Uterus (tissue), 2 donors: ENCODE measurements around the gene STUM.

Source experiments
- CTCF ChIP-seq, 4 experiments: fragments of 200-600 bp in 2 of 4; fragments of 450-650 bp in 2 of 4; sonication (generic) in 2 of 4; IDR thresholded peaks; one replicate each; pipeline ENCODE4 v1.5.1; 2016 to 2019; ENCODE audit warnings: antibody characterized with exemption in 4 of 4, mild to moderate bottlenecking in 2 of 4, moderate library complexity in 1 of 4
- POLR2A ChIP-seq, 2 donors: fragments of 450-650 bp; IDR thresholded peaks; one replicate each; pipeline ENCODE4 v1.6.1; 2016; ENCODE audit warnings: antibody characterized with exemption in 2 of 2, mild to moderate bottlenecking in 1 of 2, moderate library complexity in 1 of 2

GRCh38 chr1:226655251-226656163 is 106.9 kb downstream of the STUM start:
- TF ChIP-seq CTCF (IDR thresholded peaks at IDR 0.05), result no peak
- TF ChIP-seq POLR2A (IDR thresholded peaks at IDR 0.05), result no peak
